HL-60/S4 treated with retinoic acid at 250 ng/mL for 4 days and 3 days (cell line): ENCODE results near the gene ACSS2.

Experiments
- in situ Hi-C: fragments of 300-500 bp; cut with MboI; formaldehyde crosslinking; loops from 2 replicates; pipeline ENCODE4 v1.7.0; 2022; ENCODE audit warnings: low sequenced_read_pairs

Gene ACSS2

GRCh38 chr20:34876406-34877282 lies at the start of gene ACSS2:
Gene ACSS2, plus strand, starts transcription at chr20:34876612. Its CDS starts 34 bp downstream, at chr20:34876646.
- in situ Hi-C loops = no loop called here

DNA sequence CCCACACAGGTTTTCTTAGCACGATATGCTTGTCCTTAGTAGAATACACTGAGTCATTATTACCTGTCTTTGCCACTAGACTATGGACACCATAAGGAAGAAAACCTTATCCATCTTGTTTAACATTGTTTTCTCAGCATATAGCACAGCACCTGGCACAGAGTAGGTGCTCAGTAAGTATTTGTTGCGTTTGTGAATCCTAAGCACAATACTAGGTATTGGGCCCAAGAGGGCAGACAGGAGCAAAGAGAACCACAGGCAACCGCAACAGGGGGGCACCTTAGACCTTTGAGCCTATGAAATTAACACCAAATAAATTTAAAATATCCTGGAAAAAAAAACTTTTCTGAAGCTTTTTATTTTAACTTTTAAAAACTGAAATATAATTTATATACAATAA lies 47.2 kb upstream of the ACSS2 start:
- in situ Hi-C loops = loop anchor here (25.0 kb wide), 1 partner anchor 608 kb away; the partner anchor contains the start of gene GDF5

DNA sequence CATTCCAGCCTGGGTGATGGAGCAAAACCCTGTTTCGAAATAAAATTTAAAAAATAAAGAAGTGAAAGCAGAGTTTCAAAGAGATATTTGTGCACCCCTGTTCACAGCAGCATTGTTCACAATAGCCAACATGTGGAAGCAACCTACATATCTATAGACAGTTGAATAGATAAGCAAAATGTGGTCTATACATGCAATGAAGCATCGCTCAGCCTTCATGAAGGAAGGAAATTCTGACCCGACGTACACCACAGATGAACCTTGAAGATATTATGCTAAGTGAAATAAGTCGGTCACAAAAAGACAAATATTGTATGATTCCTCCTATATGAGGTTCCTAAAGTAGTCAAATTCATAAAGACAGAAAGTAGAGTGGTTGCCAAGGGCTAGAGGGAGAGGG lies 44.5 kb upstream of the ACSS2 start:
- in situ Hi-C loops = loop anchor here (25.0 kb wide), 1 partner anchor 605 kb away; the partner anchor contains the start of gene GDF5

DNA sequence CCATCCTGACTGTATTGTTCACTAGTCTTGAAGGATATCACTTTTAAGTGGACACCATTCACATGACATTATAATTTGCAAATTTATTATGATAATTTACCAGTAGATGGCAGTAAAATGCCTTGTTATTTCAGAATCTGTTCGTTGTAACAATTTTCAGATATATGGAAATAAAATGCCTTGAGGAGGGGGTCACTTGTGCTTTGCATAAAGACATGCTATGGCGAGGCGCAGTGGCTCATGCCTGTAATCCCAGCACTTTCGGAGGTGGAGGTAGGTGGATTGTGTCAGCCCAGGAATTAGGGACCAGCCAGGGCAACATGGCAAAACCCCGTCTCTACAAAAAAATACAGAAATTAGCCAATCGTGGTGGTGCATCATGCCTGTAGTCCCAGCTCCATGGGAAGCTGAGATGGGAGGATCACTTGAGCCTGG lies 41.9 kb upstream of the ACSS2 start:
- in situ Hi-C loops = loop anchor here (25.0 kb wide), 1 partner anchor 603 kb away; the partner anchor contains the start of gene GDF5

GRCh38 chr20:34842143-34842542 lies 34.3 kb upstream of the ACSS2 start:
- in situ Hi-C loops = loop anchor here (10.0 to 25.0 kb wide), 2 partner anchors 423 to 595 kb away; partner anchors contain the start of gene GDF5

- in situ Hi-C loops = loop anchor here (10.0 to 25.0 kb wide), 2 partner anchors 421 to 594 kb away; partner anchors contain the start of gene GDF5
Observed at GRCh38 chr20:34843421-34843820, 33.0 kb upstream of the ACSS2 start.

GRCh38 chr20:34848597-34848996 lies 27.8 kb upstream of the ACSS2 start:
- in situ Hi-C loops = loop anchor here (10.0 to 25.0 kb wide), 2 partner anchors 416 to 589 kb away; partner anchors contain the start of gene GDF5

DNA sequence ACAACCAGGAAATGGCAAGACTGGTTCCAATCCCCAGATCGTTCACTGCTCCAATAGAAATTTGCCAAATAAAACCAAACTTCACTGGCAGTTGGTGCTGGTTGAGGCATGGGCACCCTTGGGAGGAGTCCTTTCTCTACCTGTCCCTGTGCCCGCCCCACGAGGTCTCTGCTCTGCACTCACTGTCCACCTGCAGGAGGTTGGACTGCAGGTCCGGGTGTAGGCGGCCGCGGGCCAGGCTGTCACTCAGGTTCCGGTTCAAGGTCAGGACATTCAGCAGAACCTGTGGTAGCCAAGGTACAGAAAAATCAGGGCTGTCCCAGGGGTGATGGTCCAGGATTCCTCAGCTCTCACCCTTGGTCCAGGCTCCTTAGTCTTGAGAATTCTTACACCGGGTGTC lies 26.6 kb upstream of the ACSS2 start:
- in situ Hi-C loops = loop anchor here (10.0 to 25.0 kb wide), 2 partner anchors 415 to 588 kb away; partner anchors contain the start of gene GDF5

GRCh38 chr20:34850969-34851368 lies 25.4 kb upstream of the ACSS2 start:
- in situ Hi-C loops = no loop called here

- in situ Hi-C loops = no loop called here
Observed at GRCh38 chr20:34852298-34852697, 24.1 kb upstream of the ACSS2 start.

DNA sequence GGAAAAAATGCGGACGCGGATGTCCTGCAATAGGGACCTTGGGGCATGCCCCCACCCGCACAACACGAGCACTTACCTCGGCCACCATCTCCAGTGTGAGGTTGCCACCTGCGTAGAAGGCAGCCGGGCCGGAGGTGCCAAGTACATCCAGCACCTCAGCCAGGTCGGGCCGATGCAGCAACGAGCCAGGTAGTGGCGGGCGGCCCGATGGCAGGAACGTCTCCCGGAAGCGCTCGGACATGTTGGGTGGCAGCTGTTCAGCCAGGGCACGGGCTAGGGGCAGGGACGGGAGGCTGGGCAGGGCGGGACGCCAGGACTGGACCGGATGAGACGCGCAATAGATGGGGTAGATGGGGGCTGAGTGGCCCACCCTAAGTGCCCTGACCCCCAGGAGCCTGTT lies 17.0 kb upstream of the ACSS2 start:
- in situ Hi-C loops = no loop called here

DNA sequence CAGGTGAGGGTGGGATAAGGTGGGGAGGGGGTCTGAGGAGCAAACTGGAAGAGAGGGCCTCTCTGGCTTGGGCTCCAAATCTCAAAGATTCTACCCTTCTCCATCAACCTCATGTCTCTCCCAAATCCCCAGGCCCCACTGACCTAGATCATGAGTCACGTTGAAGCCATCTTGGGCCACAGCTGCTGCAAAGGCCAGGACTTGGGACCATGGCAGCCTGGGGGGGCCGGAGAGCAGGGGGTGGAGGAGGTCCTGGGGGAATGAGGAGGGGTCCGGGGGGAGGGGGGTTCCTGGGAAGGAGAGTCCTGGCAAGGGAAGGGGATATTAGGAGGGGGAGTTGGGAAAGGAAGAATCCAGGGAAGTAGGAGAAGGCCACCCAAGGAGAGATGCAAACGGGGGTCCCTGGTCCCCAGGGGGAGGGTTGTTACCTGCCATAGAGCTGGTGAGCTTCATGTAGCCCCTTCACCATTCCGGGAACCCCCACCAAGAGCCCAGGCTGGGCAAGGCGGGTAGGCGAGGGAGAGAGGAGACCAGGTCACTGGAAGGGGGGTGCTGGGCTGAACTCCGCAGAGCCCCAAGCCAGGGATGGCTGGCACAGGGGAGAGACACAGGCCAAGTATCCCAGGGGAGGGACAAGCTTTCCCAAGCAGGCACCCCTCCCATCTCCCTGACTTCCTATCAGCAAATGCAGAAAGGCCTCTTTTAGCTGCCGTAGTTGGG lies 16.4 kb upstream of the ACSS2 start:
- in situ Hi-C loops = no loop called here

DNA sequence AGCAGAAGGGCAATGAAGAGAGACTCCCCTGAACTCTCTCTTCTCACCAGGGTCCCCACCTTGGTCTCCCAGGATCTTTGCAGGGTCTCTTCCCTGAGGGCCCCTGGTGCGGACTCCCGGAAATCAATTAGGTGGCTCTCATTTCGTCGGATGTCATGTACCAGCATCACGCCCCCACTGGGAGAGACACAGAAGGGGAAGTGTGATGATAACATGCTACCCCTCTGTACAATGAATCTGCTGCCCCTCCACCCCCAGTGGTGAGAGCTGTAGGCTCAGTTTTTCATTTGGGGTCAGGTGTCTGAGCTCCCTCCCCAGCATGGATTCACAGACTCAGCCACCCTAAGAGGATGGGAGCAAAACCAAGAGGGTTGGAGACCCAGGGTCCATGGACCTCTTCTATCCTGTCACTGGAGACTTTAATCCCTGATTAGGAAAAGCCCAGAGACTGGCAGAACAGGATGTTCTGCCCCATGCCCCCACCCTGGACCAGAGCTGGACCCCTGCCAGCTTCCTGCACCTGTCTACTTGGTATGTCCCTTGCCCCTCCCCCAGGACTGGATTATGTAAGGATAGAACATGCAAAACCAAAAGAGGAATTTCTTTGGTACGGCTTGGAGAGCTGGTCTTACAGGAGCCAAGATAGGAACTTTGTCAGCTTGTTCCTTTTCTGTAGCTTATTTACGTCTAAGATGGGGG lies 14.9 kb upstream of the ACSS2 start:
- in situ Hi-C loops = no loop called here

DNA sequence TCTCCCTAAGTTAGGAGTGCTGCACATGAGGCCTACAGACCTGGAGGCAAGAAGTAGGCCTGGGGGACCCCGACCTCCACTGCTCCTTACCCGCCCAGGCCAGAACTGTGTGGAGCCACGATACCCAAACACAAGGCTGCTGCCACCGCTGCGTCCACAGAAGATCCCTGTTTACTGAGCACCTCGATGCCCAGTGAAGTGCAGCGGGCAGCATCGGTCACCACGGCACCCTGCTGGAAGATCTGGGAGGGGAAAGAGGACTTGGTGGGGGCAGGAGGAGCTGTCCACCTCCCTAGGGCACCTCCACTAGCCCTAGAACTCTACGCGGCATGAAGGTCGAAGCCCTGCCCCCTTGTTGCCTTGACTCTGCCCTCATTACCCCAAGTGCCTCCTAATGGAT lies 13.7 kb upstream of the ACSS2 start:
- in situ Hi-C loops = no loop called here

GRCh38 chr20:34863421-34863965 lies 12.9 kb upstream of the ACSS2 start:
- in situ Hi-C loops = no loop called here

GRCh38 chr20:34864216-34864615 lies 12.2 kb upstream of the ACSS2 start:
- in situ Hi-C loops = no loop called here

GRCh38 chr20:34871320-34871926 lies 5.0 kb upstream of the ACSS2 start:
- in situ Hi-C loops = no loop called here

DNA sequence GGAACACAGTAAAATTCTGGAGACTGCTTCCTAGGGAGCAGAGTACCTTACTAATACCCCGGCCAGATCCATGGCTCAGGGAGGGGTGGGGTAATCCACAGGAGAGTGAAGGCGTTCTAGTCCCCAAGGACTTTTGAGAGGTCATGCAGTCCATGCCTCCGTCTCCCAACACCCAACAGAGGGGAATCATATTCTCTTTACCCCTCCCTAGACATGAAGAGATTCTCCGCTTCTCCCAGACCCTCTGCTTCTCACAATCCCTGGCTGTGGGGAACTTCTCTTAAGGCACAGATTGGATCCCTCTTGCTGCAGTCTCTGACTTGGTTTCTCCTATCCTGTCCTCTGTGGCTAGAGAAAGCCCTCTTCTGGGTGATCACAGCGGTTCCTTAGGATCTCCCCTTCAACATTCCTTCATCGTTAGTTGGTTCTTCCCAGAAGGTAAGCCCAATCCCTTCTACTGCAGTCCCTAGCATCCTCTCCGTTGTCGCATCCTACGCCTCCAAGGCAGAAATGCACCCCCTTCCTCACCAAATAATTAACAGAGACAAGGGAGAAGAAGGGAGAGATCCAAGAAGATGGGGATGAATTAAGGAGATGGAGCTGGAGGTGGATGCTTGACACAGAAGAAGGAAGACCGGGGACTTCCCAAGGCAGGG lies 4.3 kb upstream of the ACSS2 start:
- in situ Hi-C loops = no loop called here

GRCh38 chr20:34872622-34873224 lies 3.7 kb upstream of the ACSS2 start, which contains the start of gene GGT7:
Gene GGT7, minus strand, starts transcription at chr20:34872856. Its CDS starts 41 bp downstream, at chr20:34872815.
- in situ Hi-C loops = no loop called here
